ENCODE data around the gene TMEM38B. TPM values are rescaled to one million over a fixed set of nuclear protein-coding genes. Genes with fewer than 3 reads are reported as not detected.

The TMEM38B gene
- total RNA-seq, 1 experiment from 2014 or later, result 12.5 TPM

DNA sequence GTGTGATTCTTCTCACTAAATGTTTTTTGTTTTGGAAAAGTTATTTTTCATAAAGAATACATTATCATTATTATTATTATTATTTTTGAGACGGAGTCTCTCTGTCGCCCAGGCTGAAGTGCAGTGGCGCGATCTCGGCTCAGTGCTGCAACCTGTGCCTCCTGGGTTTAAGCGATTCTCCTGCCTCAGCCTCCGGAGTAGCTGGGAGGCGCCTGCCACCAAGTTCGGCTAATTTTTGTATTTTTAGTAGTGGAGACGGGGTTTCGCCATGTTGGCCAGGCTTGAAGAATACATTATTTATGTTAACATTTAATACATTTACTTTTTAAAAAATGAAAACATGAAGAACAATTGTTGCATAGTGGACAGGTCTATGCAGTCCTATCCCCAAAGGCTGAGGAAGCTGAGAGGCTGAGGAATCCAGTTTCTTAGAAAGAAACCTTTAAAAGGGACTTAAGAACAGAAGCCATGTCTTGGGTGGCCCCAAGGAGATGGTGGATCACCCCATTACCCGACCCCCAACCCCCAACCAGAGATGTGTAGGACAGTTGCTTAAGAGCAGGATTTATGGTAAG lies 2.0 kb downstream of the TMEM38B start:
- Mint-ChIP-seq H3K9me3 (ENCODE audit: unreplicated experiment) (no peaks in the 10 kb centered on the region), H3K36me3 (ENCODE audit: insufficient read depth, unreplicated experiment) (no peaks in the 10 kb centered on the region), H3K4me1 (ENCODE audit: insufficient read depth, unreplicated experiment) (peaks cover 24% of the 10 kb centered on the region), H3K27ac (ENCODE audit: low read depth, unreplicated experiment) (no peak overlapping the region), H3K4me3 (ENCODE audit: unreplicated experiment) (peak overlapping the region; percentile 85), H3K27me3 (ENCODE audit: insufficient read depth, unreplicated experiment) (no peaks in the 10 kb centered on the region)
- no peak for DNase-seq (ENCODE audit: unreplicated experiment)
- POLR2A ChIA-PET, result no interaction called here
- CTCF ChIA-PET, result interaction anchor here (0.6 to 1.2 kb wide), 2 partner anchors 21 to 460 kb away, joined by 3 to 6 read pairs; no protein-coding TSS in a partner anchor
- BruUV-seq (replicated peaks), result no TSS peak
- intact Hi-C loops (cut with micrococcal nuclease), result loop anchor here (10.0 kb wide), 1 partner anchor 92 kb away; no protein-coding TSS in a partner anchor
- TF ChIP-seq, protein P1, sequence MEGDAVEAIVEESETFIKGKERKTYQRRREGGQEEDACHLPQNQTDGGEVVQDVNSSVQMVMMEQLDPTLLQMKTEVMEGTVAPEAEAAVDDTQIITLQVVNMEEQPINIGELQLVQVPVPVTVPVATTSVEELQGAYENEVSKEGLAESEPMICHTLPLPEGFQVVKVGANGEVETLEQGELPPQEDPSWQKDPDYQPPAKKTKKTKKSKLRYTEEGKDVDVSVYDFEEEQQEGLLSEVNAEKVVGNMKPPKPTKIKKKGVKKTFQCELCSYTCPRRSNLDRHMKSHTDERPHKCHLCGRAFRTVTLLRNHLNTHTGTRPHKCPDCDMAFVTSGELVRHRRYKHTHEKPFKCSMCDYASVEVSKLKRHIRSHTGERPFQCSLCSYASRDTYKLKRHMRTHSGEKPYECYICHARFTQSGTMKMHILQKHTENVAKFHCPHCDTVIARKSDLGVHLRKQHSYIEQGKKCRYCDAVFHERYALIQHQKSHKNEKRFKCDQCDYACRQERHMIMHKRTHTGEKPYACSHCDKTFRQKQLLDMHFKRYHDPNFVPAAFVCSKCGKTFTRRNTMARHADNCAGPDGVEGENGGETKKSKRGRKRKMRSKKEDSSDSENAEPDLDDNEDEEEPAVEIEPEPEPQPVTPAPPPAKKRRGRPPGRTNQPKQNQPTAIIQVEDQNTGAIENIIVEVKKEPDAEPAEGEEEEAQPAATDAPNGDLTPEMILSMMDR (IDR thresholded peaks at IDR 0.05; ENCODE audit: unreplicated experiment), result no peak

DNA sequence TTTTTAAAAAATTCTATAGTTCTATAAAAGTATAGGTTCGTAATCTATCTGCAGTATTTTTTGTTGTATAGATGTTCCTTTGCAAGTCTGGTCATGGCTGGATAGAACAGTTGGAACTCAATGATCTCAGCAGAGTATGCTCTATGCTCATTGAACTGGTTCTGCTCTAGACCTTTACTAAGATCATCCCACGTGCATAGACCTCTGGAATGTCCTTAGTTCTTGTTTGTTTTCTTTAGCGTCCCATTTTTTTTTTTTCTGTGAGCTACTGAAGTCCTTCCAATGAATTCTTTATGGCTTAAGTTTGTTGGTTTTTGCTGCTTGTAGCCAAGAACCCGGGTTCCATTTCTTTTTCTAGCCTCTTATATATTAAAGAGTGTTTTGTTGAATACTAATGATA lies 3.5 kb downstream of the TMEM38B start:
- Mint-ChIP-seq H3K4me3 (ENCODE audit: unreplicated experiment) (no peak overlapping the region), H3K4me1 (ENCODE audit: insufficient read depth, unreplicated experiment) (peaks cover 24% of the 10 kb centered on the region), H3K36me3 (ENCODE audit: insufficient read depth, unreplicated experiment) (no peaks in the 10 kb centered on the region), H3K27me3 (ENCODE audit: insufficient read depth, unreplicated experiment) (no peaks in the 10 kb centered on the region), H3K27ac (ENCODE audit: low read depth, unreplicated experiment) (no peak overlapping the region), H3K9me3 (ENCODE audit: unreplicated experiment) (no peaks in the 10 kb centered on the region)
- ChIA-PET CTCF (interaction anchor here (0.9 to 1.7 kb wide), 2 partner anchors 21 to 28 kb away, joined by 3 to 7 read pairs; no protein-coding TSS in a partner anchor), POLR2A (no interaction called here)
- no peak for DNase-seq (ENCODE audit: unreplicated experiment)
- intact Hi-C loops (cut with micrococcal nuclease), result loop anchor here (10.0 kb wide), 1 partner anchor 93 kb away; no protein-coding TSS in a partner anchor
- BruUV-seq (replicated peaks), result no TSS peak
- TF ChIP-seq, protein P1 (IDR thresholded peaks at IDR 0.05; ENCODE audit: unreplicated experiment), result no peak

DNA sequence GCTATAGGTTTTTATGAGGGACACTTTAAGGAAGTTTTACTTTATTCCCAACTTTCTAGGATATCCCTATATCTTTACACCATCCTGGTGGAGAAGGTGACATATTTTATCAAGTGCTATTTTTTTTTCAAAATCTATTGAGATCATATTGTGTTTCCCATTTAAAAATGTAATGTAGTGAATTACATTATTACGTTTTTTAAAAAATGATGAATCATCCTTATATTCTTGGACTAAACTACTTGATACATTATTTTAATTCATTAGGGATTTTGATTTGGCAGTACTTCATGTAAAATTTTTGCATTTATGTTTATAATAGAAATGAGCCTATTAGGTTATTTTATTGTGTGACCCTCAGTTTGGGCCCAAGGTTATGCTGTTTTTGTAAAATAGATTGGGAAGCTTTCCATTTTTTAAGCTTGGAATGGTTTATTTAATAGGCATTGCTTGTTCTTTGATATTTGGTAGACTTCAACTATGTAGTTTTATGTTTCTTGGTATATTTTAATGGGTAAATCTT lies 4.1 kb downstream of the TMEM38B start:
- no peak overlapping the region for H3K4me3 Mint-ChIP-seq (ENCODE audit: unreplicated experiment)
- no peak overlapping the region for H3K27ac Mint-ChIP-seq (ENCODE audit: low read depth, unreplicated experiment)
- no peak for DNase-seq (ENCODE audit: unreplicated experiment)
- H3K4me1 Mint-ChIP-seq (ENCODE audit: insufficient read depth, unreplicated experiment), result peaks cover 22% of the 10 kb centered on the region
- no peaks in the 10 kb centered on the region for H3K36me3 Mint-ChIP-seq (ENCODE audit: insufficient read depth, unreplicated experiment)
- TF ChIP-seq, protein P1 (IDR thresholded peaks at IDR 0.05; ENCODE audit: unreplicated experiment), result no peak
- intact Hi-C loops (cut with micrococcal nuclease), result loop anchor here (10.0 kb wide), 1 partner anchor 94 kb away; no protein-coding TSS in a partner anchor
- H3K9me3 Mint-ChIP-seq (ENCODE audit: unreplicated experiment), result no peaks in the 10 kb centered on the region
- no TSS peak for BruUV-seq (replicated peaks)
- POLR2A ChIA-PET, result no interaction called here
- CTCF ChIA-PET, result interaction anchor here (0.7 to 1.7 kb wide), 3 partner anchors 20 to 28 kb away, joined by 3 to 7 read pairs (median 3); no protein-coding TSS in a partner anchor
- no peaks in the 10 kb centered on the region for H3K27me3 Mint-ChIP-seq (ENCODE audit: insufficient read depth, unreplicated experiment)

DNA sequence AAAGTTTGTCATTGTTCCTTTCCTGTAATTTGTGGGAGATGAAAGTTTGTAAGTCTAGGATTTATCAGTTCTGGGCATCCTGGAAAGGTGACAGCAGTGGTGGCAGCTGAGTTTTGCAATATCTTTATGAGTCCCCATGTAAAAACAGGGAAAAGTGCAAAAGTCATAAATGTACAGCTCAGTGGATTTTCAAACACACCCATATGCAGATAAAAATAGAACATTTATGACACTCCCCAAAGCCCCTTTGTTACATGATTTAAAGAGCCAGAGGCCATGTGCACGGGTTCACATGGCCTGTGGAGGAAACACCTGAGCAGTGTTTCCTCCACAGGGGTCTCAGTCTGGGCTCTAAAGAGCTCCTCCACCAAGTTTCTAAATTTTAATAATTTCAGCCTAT lies 6.3 kb downstream of the TMEM38B start:
- no peaks in the 10 kb centered on the region for H3K9me3 Mint-ChIP-seq (ENCODE audit: unreplicated experiment)

More for the DNA sequence above, 6.3 kb downstream of the TMEM38B start:
- H3K27me3 Mint-ChIP-seq (ENCODE audit: insufficient read depth, unreplicated experiment), result no peaks in the 10 kb centered on the region
- peaks cover 15% of the 10 kb centered on the region for H3K4me1 Mint-ChIP-seq (ENCODE audit: insufficient read depth, unreplicated experiment)
- DNase-seq (ENCODE audit: unreplicated experiment), result no peak
- POLR2A ChIA-PET, result interaction anchor here (0.5 kb wide), 1 partner anchor 1589 kb away, joined by 3 read pairs; no protein-coding TSS in a partner anchor
- intact Hi-C loops (cut with micrococcal nuclease), result no loop called here
- no peak overlapping the region for H3K4me3 Mint-ChIP-seq (ENCODE audit: unreplicated experiment)
- CTCF ChIA-PET, result interaction anchor here (0.6 to 1.5 kb wide), 3 partner anchors 18 to 542 kb away, joined by 3 to 6 read pairs (median 3); no protein-coding TSS in a partner anchor
- BruUV-seq (replicated peaks), result no TSS peak
- TF ChIP-seq, protein P1 (IDR thresholded peaks at IDR 0.05; ENCODE audit: unreplicated experiment), result no peak
- no peaks in the 10 kb centered on the region for H3K36me3 Mint-ChIP-seq (ENCODE audit: insufficient read depth, unreplicated experiment)
- no peak overlapping the region for H3K27ac Mint-ChIP-seq (ENCODE audit: low read depth, unreplicated experiment)

All from MCF 10A (cell line).